Measurements from ENCODE around the gene ITGA1. TPM values are rescaled to one million over a fixed set of nuclear protein-coding genes. Genes with fewer than 3 reads are reported as not detected.

ITGA1 gene
- total and polyA plus RNA-seq, 2 of the 13 experiments (the other 11 are each of a cell fraction or from before 2014, with no cell fraction given) = 23.1 to 28.6 TPM

GRCh38 chr5:52956915-52957747, 169.4 kb downstream of the ITGA1 start (continued):
- TF ChIP-seq ZNF383 (CRISPR knock-in tag; IDR thresholded peaks at IDR 0.05; ENCODE audit: borderline replicate concordance) = no peak
- peak; percentile 50; the same call in 1 of the 2 replicates for TF ChIP-seq NR2C2 (CRISPR knock-in tag; IDR thresholded peaks at IDR 0.05; ENCODE audit: borderline replicate concordance)
- no peak for TF ChIP-seq SCMH1 (CRISPR knock-in tag; IDR thresholded peaks at IDR 0.05; ENCODE audit: borderline replicate concordance)
- TF ChIP-seq TEAD3 (CRISPR knock-in tag; optimal IDR thresholded peaks at IDR 0.05; ENCODE audit: borderline replicate concordance) = no peak
- TF ChIP-seq HNRNPUL1 (IDR thresholded peaks at IDR 0.05; ENCODE audit: low read depth, low read length) = peak; percentile 91
- no peak for TF ChIP-seq GZF1 (CRISPR knock-in tag; IDR thresholded peaks at IDR 0.05)
- peak; percentile 38; the same call in 1 of the 2 replicates for TF ChIP-seq GATAD2A (CRISPR knock-in tag; IDR thresholded peaks at IDR 0.05)
- TF ChIP-seq TBL1XR1 (IDR thresholded peaks at IDR 0.05; ENCODE audit: borderline replicate concordance, low read length, partially characterized antibody) = no peak
- TF ChIP-seq ZBTB3 (CRISPR knock-in tag; IDR thresholded peaks at IDR 0.05; ENCODE audit: borderline replicate concordance, low read depth) = 0 out of 2 replicates have a peak, but pooled peaks have one; percentile 38
- TF ChIP-seq ZNF407 (CRISPR knock-in tag; IDR thresholded peaks at IDR 0.05; ENCODE audit: not compliant biosample characterization) = no peak
- 0 out of 2 replicates have a peak, but pooled peaks have one; percentile 27 for TF ChIP-seq REPIN1 (CRISPR knock-in tag; IDR thresholded peaks at IDR 0.05; ENCODE audit: borderline replicate concordance, low read depth)
- TF ChIP-seq NRL (CRISPR knock-in tag; IDR thresholded peaks at IDR 0.05; ENCODE audit: borderline replicate concordance) = no peak
- TF ChIP-seq CREM (IDR thresholded peaks at IDR 0.05) = peak; percentile 54; the same call in 1 of the 2 replicates
- no peak for TF ChIP-seq CREM (CRISPR knock-in tag; IDR thresholded peaks at IDR 0.05)
- TF ChIP-seq HDAC2 (CRISPR knock-in tag; IDR thresholded peaks at IDR 0.05) = peak; percentile 46; the same call in 1 of the 2 replicates

Data from HepG2 (cell line).